HEK293 (cell line): ENCODE measurements around the gene CARD10.

Experiments
- CTCF ChIA-PET: fragments of 350-600 bp; formaldehyde crosslinking; extraction: SDS; loops from one replicate; lab custom pipeline; 2021; ENCODE audit warnings: antibody characterized with exemption; lab: Yijun Ruan, JAX
- POLR2A ChIA-PET: fragments of 300-600 bp; formaldehyde crosslinking; extraction: SDS; loops from one replicate; lab custom pipeline; 2020; ENCODE audit warnings: antibody characterized with exemption, inconsistent platforms; lab: Yijun Ruan, JAX
- H3K27ac ChIP-seq: fragments of 200-500 bp; sonication (Bioruptor generic); 2 replicates; pipeline ENCODE4 v1.5.1; 2014; ENCODE audit warnings: low read depth, low read length, control low read depth, inconsistent platforms; ENCODE audit errors: extremely low read depth
- H3K36me3 ChIP-seq, 2 experiments: fragments of 200-500 bp in 1 of 2; sonication (Bioruptor generic) in 1 of 2; 1 replicate in 1 of 2; 2 replicates in 1 of 2; pipeline ENCODE4 v1.5.1; 2014 to 2017; ENCODE audit warnings: inconsistent platforms in 2 of 2, low read length in 2 of 2; ENCODE audit not compliant: control insufficient read depth in 2 of 2, insufficient read depth in 1 of 2
- H3K4me1 ChIP-seq: fragments of 200-500 bp; sonication (Bioruptor generic); 2 replicates; pipeline ENCODE4 v1.5.1; 2014; ENCODE audit warnings: mild to moderate bottlenecking, low read length, inconsistent platforms; ENCODE audit not compliant: control insufficient read depth, insufficient read depth
- H3K4me3 ChIP-seq: 2 replicates; pipeline ENCODE4 v1.5.1; 2011; ENCODE audit warnings: low read depth, mild to moderate bottlenecking, control low read depth, low read length, moderate library complexity
- H3K9me3 ChIP-seq: fragments of 200-500 bp; sonication (Bioruptor generic); 2 replicates; pipeline ENCODE4 v1.5.1; 2014; ENCODE audit warnings: low read depth, low read length, inconsistent platforms; ENCODE audit not compliant: control insufficient read depth, insufficient read depth
- CTCF ChIP-seq: fragments of 450-650 bp; formaldehyde crosslinking; IDR thresholded peaks from 2 replicates; pipeline ENCODE4 v1.5.1; 2016; ENCODE audit warnings: missing biosample characterization, missing genetic modification characterization
- GFI1B ChIP-seq: fragments of 450-650 bp; formaldehyde crosslinking; IDR thresholded peaks from 2 replicates; pipeline ENCODE4 v1.5.1; 2016; ENCODE audit warnings: missing biosample characterization, missing genetic modification characterization
- GLIS1 ChIP-seq: fragments of 450-650 bp; formaldehyde crosslinking; IDR thresholded peaks from 2 replicates; pipeline ENCODE4 v1.5.1; 2016; ENCODE audit warnings: missing biosample characterization, missing genetic modification characterization
- GLIS2 ChIP-seq: fragments of 450-650 bp; formaldehyde crosslinking; IDR thresholded peaks from 2 replicates; pipeline ENCODE4 v1.5.1; 2016; ENCODE audit warnings: missing biosample characterization, missing genetic modification characterization
- HIC1 ChIP-seq: fragments of 450-650 bp; formaldehyde crosslinking; IDR thresholded peaks from 2 replicates; pipeline ENCODE4 v1.5.1; 2016; ENCODE audit warnings: missing biosample characterization, missing genetic modification characterization
- KLF1 ChIP-seq: fragments of 450-650 bp; formaldehyde crosslinking; IDR thresholded peaks from 2 replicates; pipeline ENCODE4 v1.5.1; 2016; ENCODE audit warnings: missing biosample characterization, missing genetic modification characterization
- REST ChIP-seq: fragments of 450-650 bp; formaldehyde crosslinking; IDR thresholded peaks from 2 replicates; pipeline ENCODE4 v1.5.1; 2016; ENCODE audit warnings: missing biosample characterization, missing genetic modification characterization
- ZNF112 ChIP-seq: fragments of 450-650 bp; formaldehyde crosslinking; IDR thresholded peaks from 2 replicates; pipeline ENCODE4 v1.5.0; 2017; ENCODE audit warnings: missing biosample characterization, missing genetic modification characterization
- ZNF211 ChIP-seq: fragments of 450-650 bp; formaldehyde crosslinking; IDR thresholded peaks from 2 replicates; pipeline ENCODE4 v1.5.1; 2016; ENCODE audit warnings: low read depth, missing biosample characterization, missing genetic modification characterization
- ZNF280D ChIP-seq: fragments of 450-650 bp; formaldehyde crosslinking; IDR thresholded peaks from 2 replicates; pipeline ENCODE4 v1.5.1; 2016; ENCODE audit warnings: missing biosample characterization, missing genetic modification characterization
- ZNF341 ChIP-seq: fragments of 450-650 bp; formaldehyde crosslinking; IDR thresholded peaks from 2 replicates; pipeline ENCODE4; 2016; ENCODE audit warnings: low read depth, missing biosample characterization, missing genetic modification characterization
- ZNF560 ChIP-seq: fragments of 450-650 bp; formaldehyde crosslinking; IDR thresholded peaks from 2 replicates; pipeline ENCODE4 v1.5.1; 2017; ENCODE audit warnings: missing biosample characterization, missing genetic modification characterization, borderline replicate concordance
- ZNF623 ChIP-seq: fragments of 450-650 bp; formaldehyde crosslinking; IDR thresholded peaks from 2 replicates; pipeline ENCODE4 v1.5.1; 2016; ENCODE audit warnings: missing biosample characterization, missing genetic modification characterization

Gene CARD10

GRCh38 chr22:37492428-37493344, 26.5 kb downstream of the CARD10 start:
- TF ChIP-seq HIC1 (tag by site-specific recombination) (0 out of 2 replicates have a peak, but pooled peaks have one; percentile 10), REST (tag by site-specific recombination) (no peak), GFI1B (no peak), KLF1 (tag by site-specific recombination) (no peak), ZNF280D (tag by site-specific recombination) (no peak), ZNF211 (tag by site-specific recombination) (no peak), CTCF (tag by site-specific recombination) (peak; percentile 36), GLIS1 (tag by site-specific recombination) (peak; percentile 70), GLIS2 (peak; percentile 5; the same call in 1 of the 2 replicates), ZNF112 (tag by site-specific recombination) (no peak), ZNF560 (tag by site-specific recombination) (no peak), ZNF623 (tag by site-specific recombination) (peak; percentile 99), ZNF341 (tag by site-specific recombination) (0 out of 2 replicates have a peak, but pooled peaks have one; percentile 18)
- H3K4me3 ChIP-seq: no peak overlapping the region
- ChIA-PET POLR2A (no interaction called here), CTCF (interaction anchor here (0.6 to 12.9 kb wide), 7 partner anchors 9 to 176 kb away, joined by 3 to 115 read pairs (median 4); no protein-coding TSS in a partner anchor)
- H3K27ac ChIP-seq: no peak overlapping the region
- no peaks in the 10 kb centered on the region for H3K9me3 ChIP-seq
- peaks cover 0 to 39% of the 10 kb centered on the region in 2 experiments; a peak in 2 of 3 replicates for H3K36me3 ChIP-seq
- no peaks in the 10 kb centered on the region for H3K4me1 ChIP-seq
